ENCODE measurements around the gene CREB5.

The CREB5 gene

DNA sequence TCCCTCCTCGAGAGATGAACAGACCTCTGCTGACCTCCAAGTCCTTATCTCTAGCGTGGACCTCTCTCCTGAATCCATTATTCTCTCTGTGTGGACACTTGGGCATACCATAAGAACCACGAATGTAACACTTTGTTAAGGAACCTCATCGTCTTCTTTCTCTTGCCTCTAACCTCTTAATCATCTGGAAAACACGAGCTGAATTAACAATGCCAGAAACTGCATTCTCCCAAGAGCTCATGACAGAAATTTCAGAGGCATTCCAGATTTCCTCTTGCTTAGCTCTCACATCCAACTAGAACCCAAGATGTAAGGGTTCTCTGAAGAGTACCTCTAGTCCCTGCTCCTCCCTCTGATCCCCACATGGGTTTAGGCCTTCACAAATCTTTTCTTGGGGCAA, 444.3 kb downstream of the CREB5 start:
- no peak for TF ChIP-seq GATA2 (IDR thresholded peaks at IDR 0.05; ENCODE audit: low read depth, low read length)
- TF ChIP-seq GATA3 (IDR thresholded peaks at IDR 0.05; ENCODE audit: low read depth, low read length) = no peak

DNA sequence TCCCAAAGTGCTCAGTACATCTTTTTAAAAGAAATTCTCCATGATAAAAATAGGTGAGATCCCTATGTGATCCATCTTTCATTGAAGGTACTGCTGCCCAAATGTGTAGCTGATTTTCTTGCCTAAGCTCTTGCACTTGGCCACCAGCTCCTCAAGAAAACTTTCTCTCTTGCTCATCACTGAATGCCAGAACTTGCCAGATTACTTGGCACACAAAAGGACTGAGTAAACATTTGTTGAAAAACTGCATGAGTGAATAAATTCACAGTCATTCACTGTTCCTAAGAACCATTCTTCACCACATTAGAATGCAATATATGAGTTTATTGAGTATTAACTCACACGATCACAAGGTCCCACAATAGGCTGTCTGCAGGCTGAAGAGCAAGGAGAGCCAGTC, 445.9 kb downstream of the CREB5 start:
- TF ChIP-seq GATA2 (IDR thresholded peaks at IDR 0.05; ENCODE audit: low read depth, low read length) (no peak), GATA3 (IDR thresholded peaks at IDR 0.05; ENCODE audit: low read depth, low read length) (no peak)

DNA sequence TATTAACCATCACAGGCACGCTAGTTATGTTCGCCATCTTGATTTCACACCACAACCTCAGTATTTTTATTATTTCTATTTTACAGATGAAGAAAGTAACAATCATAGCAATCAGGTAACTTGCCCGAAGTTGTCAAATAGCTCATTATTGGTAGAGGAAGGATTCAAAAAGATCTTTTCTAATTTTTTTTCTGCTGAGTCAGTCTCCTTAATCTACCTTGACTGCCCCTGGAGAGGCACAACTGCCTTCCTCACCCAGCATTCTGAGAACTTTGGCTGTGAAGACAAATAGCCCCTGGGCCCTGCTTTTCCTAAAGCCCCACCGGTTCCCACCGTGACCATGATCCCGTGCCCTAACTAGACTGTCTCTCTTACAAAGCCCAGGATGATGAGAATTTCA, 446.6 kb downstream of the CREB5 start:
- TF ChIP-seq GATA2 (IDR thresholded peaks at IDR 0.05; ENCODE audit: low read depth, low read length) (no peak), GATA3 (IDR thresholded peaks at IDR 0.05; ENCODE audit: low read depth, low read length) (no peak)

DNA sequence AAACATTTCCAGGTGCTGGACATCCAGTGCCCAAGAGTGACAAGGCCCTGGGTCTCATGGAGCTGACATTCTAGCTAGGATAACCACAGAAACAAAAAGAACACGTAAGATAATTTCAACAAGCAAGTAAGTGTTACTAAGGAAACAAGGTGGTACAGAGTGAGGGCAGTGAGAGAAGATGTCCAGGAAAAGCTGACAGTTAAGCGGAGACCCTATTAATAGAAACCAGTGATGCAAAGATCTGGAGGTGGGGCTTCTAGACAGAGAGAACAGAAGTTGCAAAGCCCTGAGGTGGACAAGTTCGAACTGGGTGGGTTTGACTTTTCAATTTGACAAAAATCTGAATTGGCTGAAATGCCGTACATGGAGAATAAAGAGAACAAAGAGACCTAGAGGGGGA, 449.5 kb downstream of the CREB5 start:
- no peak for TF ChIP-seq GATA2 (IDR thresholded peaks at IDR 0.05; ENCODE audit: low read depth, low read length)
- TF ChIP-seq GATA3 (IDR thresholded peaks at IDR 0.05; ENCODE audit: low read depth, low read length) = no peak

DNA sequence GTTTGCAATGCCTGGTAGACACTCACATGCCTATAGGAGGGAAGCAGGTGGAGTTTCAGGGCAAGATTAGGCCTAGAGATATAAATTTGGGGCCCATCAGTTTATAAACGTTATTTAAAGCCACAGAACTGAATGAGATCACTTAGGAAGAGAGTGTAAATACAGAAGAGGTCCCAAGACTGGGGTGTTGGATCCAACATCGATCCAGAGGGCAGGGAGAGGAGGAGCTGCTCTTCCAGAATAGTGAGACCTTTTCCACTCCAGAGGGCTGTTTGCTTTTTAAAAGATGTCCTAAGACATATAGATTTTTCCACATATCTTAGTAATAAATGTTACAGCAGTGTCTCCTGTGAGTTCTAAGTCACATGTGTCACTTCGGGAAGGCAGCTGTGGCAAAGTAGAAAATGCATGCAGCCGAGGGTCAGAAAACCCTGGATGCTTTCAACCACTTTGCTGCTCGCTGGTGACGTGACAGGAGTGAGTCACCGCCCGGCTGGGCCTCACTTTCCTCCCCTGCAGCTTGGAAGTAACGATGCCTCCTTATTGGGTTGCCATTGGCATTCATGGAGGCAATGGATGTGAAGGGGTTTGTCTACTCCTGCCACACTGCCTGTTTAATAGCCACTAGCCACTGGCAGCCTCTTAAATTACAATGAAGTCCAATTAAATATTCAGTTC, 450.4 kb downstream of the CREB5 start:
- no peak for TF ChIP-seq GATA3 (IDR thresholded peaks at IDR 0.05; ENCODE audit: low read depth, low read length)
- no peak for TF ChIP-seq GATA2 (IDR thresholded peaks at IDR 0.05; ENCODE audit: low read depth, low read length)

DNA sequence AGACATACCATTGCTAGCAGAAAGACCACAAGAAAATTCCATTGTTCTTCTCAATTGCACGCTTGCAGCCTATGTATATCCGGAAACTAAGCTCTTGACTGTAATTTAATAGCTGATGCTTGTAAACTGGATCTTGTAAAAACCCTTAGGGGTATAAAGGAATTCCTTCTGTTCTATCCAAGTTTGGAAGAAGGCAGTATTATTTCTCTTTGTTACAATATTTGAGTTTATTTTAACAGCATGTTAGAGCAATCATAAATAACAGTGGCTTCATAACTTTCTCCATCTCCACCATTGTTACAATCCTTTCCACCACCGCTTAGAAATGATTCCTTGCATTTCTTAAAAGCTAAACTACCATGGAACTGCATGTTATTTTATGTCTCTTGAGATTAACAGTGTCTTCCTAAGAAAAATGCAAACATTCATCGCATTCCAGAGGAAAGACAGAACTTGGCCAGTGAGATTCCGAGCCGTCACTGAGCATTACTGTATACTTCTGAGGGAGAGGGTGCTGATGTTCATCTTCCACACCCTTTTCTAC, 453.4 kb downstream of the CREB5 start:
- TF ChIP-seq GATA2 (IDR thresholded peaks at IDR 0.05; ENCODE audit: low read depth, low read length) (no peak), GATA3 (IDR thresholded peaks at IDR 0.05; ENCODE audit: low read depth, low read length) (no peak)

DNA sequence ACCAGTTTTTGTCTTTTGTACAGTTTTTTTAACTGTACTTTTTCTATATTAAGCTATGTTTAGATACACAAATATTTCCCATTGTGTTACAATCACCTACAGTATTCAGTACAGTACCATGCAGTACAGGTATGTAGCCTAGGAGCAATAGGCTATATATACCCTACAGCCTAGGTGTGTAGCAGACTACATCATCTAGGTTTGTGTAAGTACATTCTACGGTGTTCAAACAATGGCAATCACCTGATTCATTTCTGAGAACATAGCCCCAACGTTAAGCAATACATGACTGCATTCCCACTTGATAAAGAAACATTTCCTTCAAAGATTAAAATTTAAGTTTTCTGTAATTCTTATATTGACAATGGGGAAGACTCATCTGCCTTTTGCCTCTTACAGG, 456.4 kb downstream of the CREB5 start:
- TF ChIP-seq GATA3 (IDR thresholded peaks at IDR 0.05; ENCODE audit: low read depth, low read length) (no peak), GATA2 (IDR thresholded peaks at IDR 0.05; ENCODE audit: low read depth, low read length) (no peak)

DNA sequence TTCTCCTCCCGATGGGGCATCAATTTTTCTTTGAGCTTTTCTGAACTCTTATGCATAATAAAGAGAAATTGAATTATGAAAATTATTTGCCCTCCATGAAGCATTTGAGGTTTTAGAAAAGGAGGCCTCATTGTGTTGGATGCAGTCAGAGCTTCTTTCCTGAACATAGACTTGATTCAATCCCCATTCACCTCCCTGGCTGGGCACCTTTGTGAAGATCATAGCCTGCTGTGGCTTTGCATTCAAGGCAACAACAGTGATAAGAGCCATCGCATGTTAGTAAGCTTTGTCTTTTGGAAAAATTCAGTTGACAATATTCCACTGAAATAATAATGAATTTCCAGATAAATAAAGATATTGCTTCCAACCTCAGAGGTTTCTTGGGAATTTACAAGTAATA, 458.8 kb downstream of the CREB5 start:
- TF ChIP-seq GATA3 (IDR thresholded peaks at IDR 0.05; ENCODE audit: low read depth, low read length) = no peak
- no peak for TF ChIP-seq GATA2 (IDR thresholded peaks at IDR 0.05; ENCODE audit: low read depth, low read length)

DNA sequence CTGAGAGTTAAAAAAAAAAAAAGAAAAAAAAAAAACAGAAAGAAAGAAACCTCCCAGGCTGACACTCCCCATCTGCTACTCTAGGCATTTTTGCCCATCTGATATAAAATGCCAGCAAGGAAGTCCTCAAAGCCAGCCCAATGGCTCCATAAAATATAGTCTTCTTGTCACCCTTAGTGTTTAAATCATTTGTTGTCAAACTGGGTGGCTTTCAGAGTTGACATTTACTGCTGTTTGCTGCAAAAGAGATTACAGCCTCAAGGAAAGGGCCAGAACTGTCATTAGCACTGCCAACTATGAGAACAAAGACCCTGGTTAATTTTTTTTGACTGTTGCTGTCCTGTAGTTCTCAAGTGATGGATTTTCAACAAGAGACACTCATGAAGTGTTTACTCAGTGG, 459.3 kb downstream of the CREB5 start:
- TF ChIP-seq GATA3 (IDR thresholded peaks at IDR 0.05; ENCODE audit: low read depth, low read length) = no peak
- no peak for TF ChIP-seq GATA2 (IDR thresholded peaks at IDR 0.05; ENCODE audit: low read depth, low read length)

DNA sequence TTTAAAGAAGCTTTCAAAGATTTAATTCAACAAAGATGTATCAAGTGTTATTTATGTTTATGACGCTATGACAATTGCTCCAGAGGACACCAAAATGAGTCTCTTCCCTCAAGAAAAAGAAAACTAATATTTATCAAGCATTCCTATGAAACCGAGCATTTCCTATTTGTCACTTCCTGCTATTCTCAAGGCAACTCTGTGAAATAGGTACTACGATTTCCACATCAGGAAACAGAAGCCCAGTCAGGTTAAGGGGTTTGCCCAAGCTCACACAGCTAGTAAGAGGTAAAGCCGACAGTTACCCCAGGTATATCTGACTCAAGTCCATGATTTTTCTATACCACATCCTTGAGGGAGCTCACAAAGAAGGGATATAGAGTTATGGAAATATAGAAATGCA, 459.9 kb downstream of the CREB5 start:
- no peak for TF ChIP-seq GATA2 (IDR thresholded peaks at IDR 0.05; ENCODE audit: low read depth, low read length)
- TF ChIP-seq GATA3 (IDR thresholded peaks at IDR 0.05; ENCODE audit: low read depth, low read length) = no peak

DNA sequence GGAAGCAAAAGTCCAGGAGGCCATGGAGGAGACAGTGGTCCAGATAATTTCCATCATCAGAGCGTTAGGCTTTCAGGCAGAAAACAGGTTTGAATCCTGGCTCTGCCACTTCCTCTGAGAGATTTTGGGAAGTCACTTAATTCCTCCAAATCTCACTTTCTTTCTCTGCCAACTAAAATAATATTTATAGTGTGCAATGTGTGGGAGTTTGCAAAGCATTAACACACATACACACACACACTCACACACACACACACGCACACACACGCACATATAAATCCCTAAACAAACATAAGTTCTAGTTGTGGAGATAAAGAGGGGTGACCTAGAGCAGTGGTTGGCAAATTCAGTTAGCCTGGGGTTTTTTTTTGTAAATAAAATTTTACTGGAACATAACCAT, 461.0 kb downstream of the CREB5 start:
- TF ChIP-seq GATA2 (IDR thresholded peaks at IDR 0.05; ENCODE audit: low read depth, low read length) (no peak), GATA3 (IDR thresholded peaks at IDR 0.05; ENCODE audit: low read depth, low read length) (no peak)

DNA sequence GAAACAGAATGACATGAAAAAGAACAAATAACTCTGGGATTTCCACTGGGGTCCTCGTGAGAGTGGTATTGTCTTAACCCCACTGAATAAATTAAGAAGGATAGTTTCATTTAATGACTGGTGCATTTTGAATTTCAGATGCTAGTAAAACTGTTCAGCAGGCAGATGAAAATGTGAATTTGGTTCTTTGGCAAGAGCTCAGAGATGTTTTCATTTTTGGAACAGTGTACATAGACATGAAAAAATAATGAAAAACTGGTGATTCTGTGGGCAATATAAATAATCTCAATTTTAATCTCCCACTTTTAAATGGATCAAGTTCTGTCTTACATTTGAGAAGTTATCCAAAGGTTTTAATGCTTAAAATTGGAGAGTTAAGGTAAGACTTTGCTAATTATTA, 461.7 kb downstream of the CREB5 start:
- TF ChIP-seq GATA2 (IDR thresholded peaks at IDR 0.05; ENCODE audit: low read depth, low read length) (no peak), GATA3 (IDR thresholded peaks at IDR 0.05; ENCODE audit: low read depth, low read length) (no peak)

Data from SH-SY5Y (cell line).